AG04450 (cell line): ENCODE results near the gene PLAC9. TPM values are rescaled to one million over a fixed set of nuclear protein-coding genes. Genes with fewer than 3 reads are reported as not detected.
A peak's percentile ranks its signal among the peaks of the same experiment; 100 is the strongest.

Experiments
- CTCF ChIA-PET: fragments of 300-600, 350-600 bp; formaldehyde crosslinking; extraction: SDS; loops from one replicate; lab custom pipeline; 2022; ENCODE audit warnings: antibody characterized with exemption, inconsistent platforms; lab: Charles Lee
- POLR2A ChIA-PET: fragments of 350-600 bp; formaldehyde crosslinking; extraction: SDS; loops from one replicate; lab custom pipeline; 2021; ENCODE audit warnings: antibody characterized with exemption, inconsistent platforms; lab: Yijun Ruan, JAX
- DNase-seq: peaks from one replicate; pipeline ENCODE4 v3.0.0-alpha.2; 2011; ENCODE audit warnings: low read depth, low spot score
- H3K27ac ChIP-seq: one replicate; pipeline ENCODE4 v1.5.1; 2012; ENCODE audit warnings: low read depth, low read length, control low read depth
- H3K27me3 ChIP-seq: one replicate; pipeline ENCODE4 v1.6.0; 2012; ENCODE audit warnings: low read length; ENCODE audit not compliant: control insufficient read depth, insufficient read depth
- H3K4me3 ChIP-seq: 2 replicates; pipeline ENCODE4 v1.5.1; 2011; ENCODE audit warnings: mild to moderate bottlenecking, low read depth, low read length, control low read depth
- H3K9me3 ChIP-seq: 2 replicates; pipeline ENCODE4 v1.5.1; 2012; ENCODE audit warnings: low read length; ENCODE audit not compliant: control insufficient read depth, insufficient read depth
- CTCF ChIP-seq: IDR thresholded peaks from 2 replicates; pipeline ENCODE4 v1.5.1; 2011; ENCODE audit warnings: low read depth, low read length, control low read depth, inconsistent platforms
- polyA plus RNA-seq: library from polyadenylated mRNA; depleted of rRNA; stranded (reverse); fragments of >200 nt; gene quantifications from 2 replicates; pipeline ENCODE4 v1.2.3, GENCODE V29; 2011

The PLAC9 gene
- polyA plus RNA-seq, 1 experiment: 11.5 TPM

GRCh38 chr10:80159166-80159873, 26.8 kb downstream of the PLAC9 start:
- TF ChIP-seq CTCF: no peak
- H3K27me3 ChIP-seq: no peaks in the 10 kb centered on the region
- no peak overlapping the region for H3K4me3 ChIP-seq
- H3K9me3 ChIP-seq: no peaks in the 10 kb centered on the region
- CTCF ChIA-PET: interaction anchor here (0.5 to 2.2 kb wide), 2 partner anchors 41 to 785 kb away, joined by 3 to 7 read pairs; no protein-coding TSS in a partner anchor
- H3K27ac ChIP-seq: peak overlapping the region; percentile 88
- DNase-seq: no peak
- POLR2A ChIA-PET: interaction anchor here (0.6 to 1.2 kb wide), 2 partner anchors 23 to 25 kb away, joined by 3 read pairs; no protein-coding TSS in a partner anchor

GRCh38 chr10:80160361-80161320, 28.1 kb downstream of the PLAC9 start:
- TF ChIP-seq CTCF: no peak
- CTCF ChIA-PET: no interaction called here
- H3K27ac ChIP-seq: no peak overlapping the region
- no peaks in the 10 kb centered on the region for H3K27me3 ChIP-seq
- H3K9me3 ChIP-seq: no peaks in the 10 kb centered on the region
- no peak overlapping the region for H3K4me3 ChIP-seq
- no peak for DNase-seq
- POLR2A ChIA-PET: no interaction called here

- Histone ChIP-seq H3K27me3 (no peaks in the 10 kb centered on the region), H3K27ac (no peak overlapping the region), H3K9me3 (no peaks in the 10 kb centered on the region), H3K4me3 (no peak overlapping the region)
- TF ChIP-seq CTCF: peak; percentile 39
- ChIA-PET POLR2A (no interaction called here), CTCF (interaction anchor here (0.9 to 1.6 kb wide), 3 partner anchors 17 to 115 kb away, joined by 3 to 7 read pairs (median 3); no protein-coding TSS in a partner anchor)
- DNase-seq: no peak
Measured at GRCh38 chr10:80161321-80162083, 29.0 kb downstream of the PLAC9 start.

- Histone ChIP-seq H3K27me3 (no peaks in the 10 kb centered on the region), H3K4me3 (no peak overlapping the region), H3K9me3 (no peaks in the 10 kb centered on the region; the same call in 1 of the 2 replicates), H3K27ac (peak overlapping the region; percentile 57)
- CTCF ChIA-PET: no interaction called here
- DNase-seq: peak; percentile 36
- POLR2A ChIA-PET: interaction anchor here (0.7 to 0.9 kb wide), 2 partner anchors 10 to 40 kb away, joined by 3 read pairs; no protein-coding TSS in a partner anchor
- no peak for TF ChIP-seq CTCF
Measured at GRCh38 chr10:80163741-80164341, 31.3 kb downstream of the PLAC9 start.
